NCI-H510A (cell line): ENCODE measurements around the gene DYNC2LI1.
"Not testable (repeated sequence)": the region's sequence is repeated elsewhere in the genome, so short reads cannot be mapped to it uniquely, and the experiment has no call there.

Experiments
- DNase-seq: peaks from one replicate; lab custom pipeline; 2025; lab: John Stamatoyannopoulos, UW

Gene DYNC2LI1

DNA sequence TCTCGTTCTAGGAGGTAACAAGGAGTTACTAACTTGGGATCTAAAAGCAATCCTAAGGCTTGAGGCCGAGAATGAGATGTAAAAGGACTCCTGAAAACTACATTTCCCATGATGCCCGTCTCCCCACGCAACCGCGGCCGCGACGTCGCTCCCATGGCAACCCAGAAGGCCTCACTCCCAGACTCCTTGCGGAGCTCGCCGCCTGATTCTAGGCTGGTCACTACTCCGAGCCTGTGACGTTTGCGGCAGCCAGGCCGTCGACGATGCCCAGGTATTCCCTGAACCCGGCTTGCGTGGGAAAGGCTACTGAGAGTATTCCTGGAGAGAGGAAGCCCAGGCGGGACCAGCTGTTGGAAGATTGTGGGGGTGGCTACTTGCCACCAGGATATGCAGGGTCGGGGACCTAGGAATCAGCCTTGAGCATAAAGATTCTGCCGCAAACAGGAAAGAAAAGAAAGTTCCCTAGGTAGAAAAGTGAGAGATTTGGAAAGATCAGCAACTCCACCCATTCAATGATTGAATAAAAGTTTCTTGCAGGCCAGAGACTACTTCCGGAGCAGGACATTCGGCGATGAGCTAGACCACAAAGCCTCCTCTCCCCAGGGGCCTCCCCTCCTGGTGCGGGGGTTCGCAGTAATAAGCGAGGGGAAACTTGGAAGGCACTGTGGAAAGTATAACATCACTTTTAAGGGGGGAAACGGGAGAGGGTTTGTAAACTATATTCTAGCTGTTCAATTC is at the start of gene DYNC2LI1:
Gene DYNC2LI1, plus strand, starts transcription at position 164 of the 738 bp plus-strand sequence. Its CDS starts 100 bp downstream, at position 264.
- peak; percentile 89 for DNase-seq

DNA sequence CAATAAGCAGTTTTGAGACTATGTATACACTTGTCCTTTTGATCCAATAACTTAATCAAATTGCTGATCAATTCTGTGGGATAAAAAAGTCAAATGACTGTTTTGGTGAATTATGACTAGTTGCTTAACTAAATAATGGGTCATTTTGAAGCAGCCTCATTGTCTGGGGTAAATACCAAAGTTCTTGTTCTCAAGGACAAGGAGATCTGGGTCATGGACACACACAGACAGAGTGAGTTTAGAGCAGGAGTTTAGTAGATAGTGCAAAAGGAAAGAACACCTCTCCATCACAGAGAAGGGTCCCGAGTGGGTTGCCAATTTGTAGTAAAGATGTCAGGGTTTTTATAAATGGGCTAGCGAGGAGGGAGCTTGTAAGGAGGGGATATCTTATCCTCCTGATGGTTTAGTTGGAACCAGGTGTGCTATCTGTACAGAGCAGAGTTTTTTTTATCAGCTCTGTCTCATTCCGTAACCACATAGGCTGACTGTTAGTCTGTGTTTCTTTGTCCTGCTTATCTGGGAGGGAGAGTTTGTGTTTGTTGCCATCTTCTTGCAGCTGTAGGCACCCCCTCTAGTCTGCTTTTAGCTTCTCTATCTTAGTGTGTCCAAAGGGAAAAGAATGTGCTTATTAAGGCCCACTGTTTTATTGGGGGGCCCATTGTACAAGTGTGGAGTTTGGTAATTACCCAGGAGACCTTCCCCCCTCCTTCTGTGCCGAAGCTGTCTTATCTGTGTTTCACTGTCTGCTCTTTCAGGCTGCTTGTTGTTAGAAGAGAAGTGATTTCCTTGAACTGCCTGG is 48.9 kb upstream of the DYNC2LI1 start:
- DNase-seq = no peak

DNA sequence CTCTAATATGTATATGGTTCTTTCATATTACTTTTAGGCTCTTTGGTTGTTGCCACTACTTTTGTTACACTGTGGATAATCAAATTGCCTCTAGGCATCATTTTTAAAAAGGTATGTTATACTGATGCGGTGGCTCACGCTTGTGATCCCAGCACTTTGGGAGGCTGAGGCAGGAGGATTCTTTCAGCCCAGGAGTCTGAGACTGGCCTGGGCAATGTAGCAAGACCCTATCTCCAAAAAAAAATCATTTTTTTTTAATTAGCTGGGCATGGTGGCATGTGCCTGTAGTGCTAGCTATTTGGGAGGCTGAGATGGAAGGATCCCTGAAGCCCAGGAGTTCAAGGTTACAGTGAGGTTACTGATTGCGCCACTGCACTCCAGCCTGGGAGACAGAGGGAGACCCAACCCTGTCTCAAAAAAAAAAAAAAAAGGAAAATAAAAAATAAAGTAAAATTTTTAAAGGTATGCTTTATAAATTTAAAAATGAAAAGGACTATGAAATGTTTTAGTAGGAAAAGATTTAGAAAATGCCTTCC is 48.1 kb upstream of the DYNC2LI1 start:
- no peak for DNase-seq

DNA sequence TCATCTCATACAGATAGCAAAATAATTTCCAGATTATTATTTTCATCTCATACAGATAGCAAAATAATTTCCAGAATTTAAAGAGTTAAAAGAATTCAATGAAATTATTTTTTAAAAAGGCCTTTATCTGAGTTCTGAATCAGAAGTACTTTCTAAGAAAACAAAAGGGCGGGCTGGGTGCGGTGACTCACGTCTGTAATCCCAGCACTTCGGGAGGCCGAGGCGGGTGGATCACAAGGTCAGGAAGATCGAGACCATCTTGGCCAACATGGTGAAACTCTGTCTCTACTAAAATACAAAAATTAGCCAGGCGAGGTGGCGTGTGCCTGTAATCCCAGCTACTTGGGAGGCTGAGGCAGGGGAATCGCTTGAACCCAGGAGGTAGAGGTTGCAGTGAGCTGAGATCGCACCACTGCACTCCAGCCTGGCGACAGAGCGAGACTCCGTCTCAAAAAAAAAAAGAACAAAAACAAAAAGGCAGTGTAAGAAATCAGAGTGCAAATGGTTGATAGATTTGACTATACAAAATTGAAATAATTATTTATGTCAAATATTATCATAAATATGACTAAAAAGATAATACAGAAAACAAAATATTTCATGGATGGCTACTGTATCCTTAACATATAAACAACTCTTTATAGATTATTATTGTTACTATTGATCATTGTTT is 46.7 kb upstream of the DYNC2LI1 start:
- not testable (repeated sequence) for DNase-seq

DNA sequence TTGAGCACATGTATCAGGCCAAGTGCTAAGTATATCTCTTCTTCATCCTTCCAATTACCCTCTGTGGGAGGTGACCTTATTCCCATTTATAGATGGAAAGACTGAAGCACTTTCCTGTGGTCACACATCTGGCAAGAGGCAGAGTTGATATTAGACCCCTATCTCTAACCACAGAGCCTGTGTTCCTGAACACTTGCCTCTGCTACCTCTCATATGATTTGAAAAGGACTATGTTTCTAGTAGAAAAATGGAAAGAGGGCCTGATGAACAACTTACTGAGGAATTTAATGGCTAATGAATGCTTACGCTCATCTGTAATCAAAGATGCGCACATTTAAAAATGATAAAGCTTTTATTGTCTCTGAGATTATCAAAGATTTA is 46.2 kb upstream of the DYNC2LI1 start:
- no peak for DNase-seq

DNA sequence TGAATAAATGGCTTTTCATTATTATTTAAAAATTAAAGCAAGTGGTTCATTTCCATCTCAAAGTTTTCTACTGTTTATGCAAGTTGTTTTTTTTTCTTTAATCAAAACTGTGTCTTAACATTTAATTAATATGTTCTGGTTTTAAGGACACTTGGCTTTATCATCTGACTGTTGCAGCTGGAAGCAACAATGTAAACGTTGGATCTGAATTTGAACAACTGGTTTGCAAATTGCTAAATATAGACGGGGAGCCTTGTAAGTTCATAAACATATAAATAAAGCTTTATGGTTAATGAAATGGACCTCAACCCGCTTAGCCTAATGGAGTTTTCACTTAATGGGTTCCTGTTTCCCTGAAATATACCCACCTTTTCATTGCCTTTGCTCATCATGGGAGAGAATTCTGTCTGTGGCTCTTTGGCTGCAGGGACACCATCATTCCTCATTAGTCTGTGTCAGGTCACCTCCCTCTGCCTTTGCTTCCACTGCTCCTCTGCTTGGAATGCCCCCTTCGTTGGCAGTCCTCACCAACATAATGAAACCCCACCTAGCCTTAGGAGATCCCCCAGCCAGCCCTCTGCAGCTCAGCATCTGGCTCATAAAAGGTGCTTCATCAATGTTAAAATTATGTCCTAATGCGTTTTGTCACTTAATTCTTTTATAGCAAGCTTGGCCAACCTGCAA is 44.2 kb upstream of the DYNC2LI1 start:
- DNase-seq = no peak

DNA sequence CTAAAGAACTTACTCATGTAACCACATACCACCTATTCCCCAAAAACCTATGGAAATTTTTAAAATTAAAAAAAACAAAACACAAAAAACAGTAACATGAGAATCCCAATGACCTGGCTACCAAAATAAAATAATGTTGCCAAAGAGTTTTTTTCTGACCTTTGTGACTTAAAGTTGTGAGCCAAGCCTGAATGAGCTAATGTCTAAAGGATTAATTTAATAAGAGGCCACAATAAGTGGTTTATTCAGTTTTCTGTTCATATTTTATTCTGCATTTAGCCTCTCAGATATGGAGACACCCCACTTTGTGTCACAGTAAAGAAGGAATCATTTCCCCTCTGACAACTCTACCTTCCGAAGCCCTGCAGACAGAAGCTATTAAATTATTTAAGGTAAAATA is 42.6 kb upstream of the DYNC2LI1 start:
- DNase-seq = no peak

DNA sequence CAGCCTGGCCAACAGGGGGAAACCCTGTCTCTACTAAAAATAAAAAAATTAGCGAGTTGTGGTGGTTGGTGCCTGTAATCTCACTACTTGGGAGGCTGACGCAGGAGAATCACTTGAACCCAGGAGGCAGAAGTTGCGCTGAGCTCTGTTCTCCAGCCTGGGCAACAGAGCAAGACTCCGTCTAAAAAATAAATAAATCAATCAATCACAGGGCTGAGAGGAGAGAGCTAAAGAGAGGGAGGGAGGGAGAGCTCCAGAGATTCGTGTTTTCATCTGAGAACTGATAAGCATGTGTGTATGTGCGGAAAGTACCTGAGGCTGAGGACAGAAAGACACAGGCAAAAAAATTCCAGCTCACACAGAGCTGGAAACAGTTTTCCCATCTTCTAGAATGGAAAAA is 37.2 kb upstream of the DYNC2LI1 start:
- DNase-seq = no peak

DNA sequence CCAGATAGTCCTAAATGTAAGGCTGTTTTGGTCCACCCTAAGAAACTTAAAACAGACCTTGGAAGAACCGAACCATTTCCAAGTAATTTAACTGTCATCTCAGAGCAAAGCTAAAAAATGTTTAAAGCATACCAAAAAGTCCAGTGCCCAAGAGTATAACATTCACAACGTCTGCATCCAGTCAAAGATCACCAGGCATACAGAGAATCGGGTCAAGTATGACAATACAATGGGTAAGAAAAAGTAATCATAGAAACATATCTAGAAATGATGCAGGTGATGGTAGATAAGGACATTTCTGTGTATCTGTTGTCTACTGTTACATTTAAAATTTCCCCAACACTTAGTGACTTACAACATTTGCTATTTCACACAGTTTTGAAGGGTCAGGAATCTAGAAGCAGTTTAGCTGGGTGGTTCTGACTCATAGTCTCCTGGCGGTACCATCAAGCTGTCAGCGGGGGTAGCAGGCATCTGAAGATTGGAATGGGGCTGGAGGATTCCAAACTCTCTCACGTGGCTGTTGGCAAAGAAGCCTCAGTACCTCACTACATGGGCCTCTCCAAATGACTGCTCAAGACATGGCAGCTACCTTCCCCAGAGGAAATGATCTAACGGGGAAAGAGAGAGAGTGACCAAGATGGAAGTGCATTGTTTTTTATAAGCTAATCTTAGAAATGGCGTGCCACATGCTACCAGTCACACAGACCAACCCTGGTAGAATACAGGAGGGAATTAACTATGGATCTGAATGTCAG is 36.6 kb upstream of the DYNC2LI1 start:
- DNase-seq = no peak

DNA sequence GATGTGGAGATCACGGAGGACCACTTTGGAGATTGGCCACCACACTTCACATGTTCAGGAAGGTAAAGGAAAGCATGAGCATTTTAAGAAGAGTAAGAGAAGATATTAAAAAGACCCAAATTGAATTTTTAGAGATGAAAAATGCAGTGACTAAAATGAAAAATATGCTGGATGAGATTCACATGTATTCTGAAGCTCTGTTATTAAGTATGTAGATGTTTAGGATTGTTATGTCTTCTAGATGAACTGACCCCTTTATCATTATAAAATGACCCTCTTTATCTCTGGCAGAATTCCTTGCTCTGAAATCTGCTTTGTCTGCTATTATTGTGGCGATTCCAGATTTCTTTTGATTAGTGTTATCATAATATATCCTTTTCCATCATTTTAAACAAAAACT is 36.0 kb upstream of the DYNC2LI1 start:
- no peak for DNase-seq

DNA sequence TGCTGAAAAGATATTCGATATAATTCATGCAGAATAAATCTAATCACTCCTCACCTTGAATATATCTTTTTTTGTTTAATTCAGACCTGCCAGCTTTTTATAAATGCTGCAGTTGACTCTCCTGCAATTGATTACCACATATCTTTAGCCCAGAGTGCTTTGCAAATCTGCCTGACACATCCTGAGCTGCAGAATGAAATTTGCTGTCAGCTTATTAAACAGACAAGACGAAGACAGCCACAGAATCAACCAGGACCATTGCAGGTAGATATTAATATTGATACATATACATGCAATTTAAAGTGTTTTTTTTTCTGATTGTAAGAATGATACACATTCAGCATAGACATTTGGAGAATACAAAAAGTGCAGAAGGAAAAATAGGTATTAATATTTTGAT is 35.6 kb upstream of the DYNC2LI1 start:
- DNase-seq = no peak

DNA sequence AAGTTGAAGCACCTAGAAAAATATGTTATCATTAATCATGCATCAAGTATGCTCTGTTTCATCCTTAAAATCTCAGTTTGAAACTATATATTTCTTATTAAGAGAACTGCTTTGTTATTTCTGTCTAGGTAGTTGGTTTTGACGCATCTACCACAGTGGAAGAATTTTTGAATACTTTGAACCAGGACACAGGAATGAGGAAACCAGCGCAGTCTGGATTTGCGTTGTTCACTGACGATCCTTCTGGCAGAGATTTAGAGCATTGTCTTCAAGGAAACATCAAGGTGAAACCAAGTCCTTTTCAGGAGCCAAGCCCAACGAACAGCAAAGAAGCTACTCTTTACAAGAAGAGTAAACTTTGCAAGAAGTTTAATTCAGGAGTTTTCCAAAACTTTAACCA is 30.1 kb upstream of the DYNC2LI1 start:
- DNase-seq = no peak

DNA sequence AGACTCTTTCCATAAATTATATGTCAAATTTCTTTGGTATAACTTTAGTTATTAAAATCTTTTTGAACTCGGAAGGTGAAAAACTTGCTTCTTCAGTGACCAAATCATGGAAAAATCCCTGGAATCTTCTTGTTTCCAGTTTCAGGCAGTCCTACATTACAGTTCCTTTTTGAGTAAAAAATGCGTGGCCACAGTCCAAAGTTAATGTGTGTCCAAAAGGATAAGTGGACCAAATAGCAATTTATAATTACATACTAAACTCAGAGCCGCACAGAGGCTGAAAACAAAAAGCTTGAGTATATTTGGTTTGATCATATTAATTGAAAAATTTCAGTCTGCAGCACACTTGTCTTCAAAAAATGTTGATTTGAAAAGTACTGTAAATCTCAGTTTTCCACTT is 28.4 kb upstream of the DYNC2LI1 start:
- no peak for DNase-seq

DNA sequence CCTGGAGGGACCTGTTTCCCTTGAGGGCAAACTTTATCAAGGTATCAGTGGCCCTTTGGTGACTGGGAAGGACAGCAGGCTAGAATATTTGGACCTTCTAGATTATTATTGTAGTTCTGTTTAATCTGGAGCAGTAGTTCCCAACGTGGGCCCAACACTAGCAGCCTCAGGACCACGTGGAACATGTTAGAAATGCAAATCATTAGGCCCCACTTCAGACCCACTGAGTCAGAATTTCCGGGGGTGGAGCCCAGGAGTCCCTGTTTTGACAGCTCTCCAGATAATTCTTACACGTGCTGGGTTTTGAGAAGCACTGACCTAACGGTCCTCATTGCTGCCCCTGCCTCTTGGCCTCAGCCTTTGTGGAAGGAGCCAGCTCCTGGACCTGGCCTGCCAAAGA is 25.5 kb upstream of the DYNC2LI1 start:
- DNase-seq = no peak

DNA sequence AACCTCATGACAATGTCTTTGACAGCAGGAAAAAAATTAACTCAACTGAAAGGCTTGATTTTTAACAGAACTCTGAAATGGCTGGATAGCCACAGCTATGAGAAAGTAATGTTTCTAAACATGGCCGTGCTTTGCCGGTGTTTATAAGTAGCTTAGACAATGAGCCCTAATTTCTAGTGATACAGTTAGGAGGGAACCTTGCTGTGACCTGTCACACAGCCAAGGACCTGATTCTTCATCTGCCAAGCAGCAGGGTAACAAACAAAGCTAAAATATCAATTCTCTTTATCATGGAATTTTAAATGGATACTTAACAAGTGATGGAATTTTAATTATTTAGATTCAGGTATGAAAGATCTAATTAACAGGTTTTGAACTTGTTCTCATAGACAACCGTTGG is 24.3 kb upstream of the DYNC2LI1 start:
- DNase-seq = no peak

DNA sequence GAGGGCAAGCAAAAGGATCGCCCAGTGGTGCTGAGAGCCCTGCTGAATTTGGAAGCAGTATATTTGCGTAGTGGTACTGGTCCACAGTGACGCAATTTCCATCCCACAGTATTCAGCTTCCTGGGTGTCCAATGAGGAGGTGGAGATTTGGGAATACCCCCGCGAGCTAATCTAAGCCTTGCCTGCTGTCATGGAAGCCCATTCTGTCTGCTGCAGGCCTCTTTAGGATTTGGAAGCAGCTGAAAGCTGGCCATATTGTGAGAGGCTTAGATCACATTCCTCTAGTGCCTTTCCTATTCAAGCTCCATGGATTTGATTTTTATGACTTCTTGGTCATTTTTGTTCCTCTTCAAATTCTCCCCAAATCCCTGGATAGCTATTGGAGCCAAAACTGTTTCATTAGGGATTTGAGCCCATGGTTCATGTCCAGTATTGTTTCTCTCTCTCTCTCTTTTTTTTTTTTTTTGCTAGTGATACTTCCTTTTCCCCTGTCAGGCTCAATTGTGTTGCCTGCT is 22.3 kb upstream of the DYNC2LI1 start:
- DNase-seq = no peak

DNA sequence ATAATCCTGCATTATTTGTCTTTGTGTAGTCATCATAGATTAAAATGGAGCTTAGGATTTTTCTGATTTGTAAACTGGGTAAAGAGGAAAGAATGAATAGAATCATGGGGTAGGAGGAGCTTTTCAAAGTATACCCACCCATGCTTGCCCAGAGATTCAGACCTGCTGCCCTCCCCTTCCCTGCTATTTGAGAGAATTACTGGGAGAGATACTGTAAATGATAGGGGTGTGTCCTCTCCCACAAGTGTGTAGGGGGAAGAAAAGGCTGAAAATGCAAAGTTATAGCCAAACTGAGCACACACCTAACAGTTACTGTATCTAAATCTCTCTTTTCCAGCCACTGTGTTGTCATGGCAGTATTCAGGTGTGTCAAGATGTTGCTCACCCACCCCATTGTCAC is 21.5 kb upstream of the DYNC2LI1 start:
- DNase-seq = no peak

DNA sequence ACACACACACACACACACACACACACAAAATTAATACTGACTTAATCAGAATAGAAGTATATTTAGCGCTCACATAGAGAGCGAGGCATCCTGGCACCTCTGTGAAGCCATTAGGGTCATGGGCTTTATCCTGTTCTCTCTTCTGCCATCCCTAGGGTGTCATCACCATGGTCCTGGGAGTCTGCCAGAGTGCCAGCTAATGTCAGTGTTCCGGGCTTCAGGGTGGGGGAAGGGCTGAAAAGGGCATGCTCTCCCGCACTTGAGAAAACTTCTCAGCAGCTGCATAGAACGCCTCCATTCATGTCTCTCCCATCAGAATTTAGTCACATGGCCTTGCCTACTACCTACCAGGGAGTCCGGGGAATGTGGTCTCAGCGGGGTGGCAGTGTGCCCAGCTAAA is 19.7 kb upstream of the DYNC2LI1 start:
- DNase-seq = peak; percentile 14

DNA sequence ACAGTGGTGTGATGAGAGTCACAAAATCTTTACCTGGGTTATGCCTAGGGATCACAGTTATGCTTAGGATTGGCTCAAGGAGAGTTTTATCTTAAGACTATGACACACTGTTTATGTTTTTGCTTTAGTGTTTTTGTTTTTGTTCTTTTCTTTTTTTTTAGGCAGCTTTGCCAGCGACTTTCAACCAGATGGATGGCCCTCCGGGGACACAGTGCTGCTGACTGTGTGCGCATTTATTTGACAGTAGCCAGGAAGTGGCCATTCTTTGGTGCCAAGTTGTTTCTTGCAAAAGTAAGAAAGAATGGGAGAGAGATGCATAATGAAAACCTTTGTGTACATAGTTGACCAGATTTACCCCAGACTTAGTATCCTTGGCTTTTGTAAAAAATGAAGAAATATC is 15.1 kb upstream of the DYNC2LI1 start:
- no peak for DNase-seq

DNA sequence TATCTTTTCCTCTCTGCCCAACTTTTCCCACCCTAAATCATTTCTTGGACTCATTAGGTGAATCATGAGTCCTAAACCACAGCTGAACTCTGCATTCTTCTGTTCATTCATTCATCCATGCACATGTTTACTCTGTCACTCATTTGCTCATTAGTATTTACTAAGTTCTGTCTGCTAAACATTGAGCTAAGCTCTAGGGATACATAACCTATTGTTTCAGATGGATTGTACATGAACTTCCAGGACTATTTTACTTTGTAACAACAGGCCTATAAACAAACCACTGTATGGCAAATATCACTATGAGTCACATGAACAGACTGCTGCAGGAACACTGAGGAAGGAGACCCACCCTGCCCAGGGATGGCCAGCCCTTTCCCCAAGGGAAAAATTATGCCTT is 14.6 kb upstream of the DYNC2LI1 start:
- DNase-seq = no peak

DNA sequence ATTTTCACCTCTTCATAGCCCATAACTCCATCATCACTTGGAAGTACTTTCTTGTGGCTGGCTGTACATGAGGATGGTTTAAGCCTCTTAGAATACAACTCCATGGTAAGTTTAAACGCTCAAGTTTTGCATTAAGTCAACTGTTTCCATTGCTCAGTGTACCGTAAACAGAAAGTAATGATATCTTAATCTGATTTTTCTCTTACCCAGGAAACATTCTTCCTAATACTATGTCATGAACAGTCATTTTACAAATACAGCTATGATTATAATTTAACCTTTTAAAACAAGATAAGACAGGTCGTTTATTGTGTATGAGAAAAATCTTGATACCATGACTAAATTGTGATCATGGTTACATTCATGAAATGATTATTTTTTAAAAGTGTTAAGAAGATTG is 11.6 kb upstream of the DYNC2LI1 start:
- no peak for DNase-seq
